Stimulated activated naive CD8-positive, alpha-beta T cell treated with anti-CD3 and anti-CD28 coated beads, Interleukin-15, amount 100 ng/mL, for 72 hours (primary cell): ENCODE results near the gene ERMP1.
"Not testable (repeated sequence)": the region's sequence is repeated elsewhere in the genome, so short reads cannot be mapped to it uniquely, and the experiment has no call there.

ENCODE experiments used
- ATAC-seq: fragments of 150-1000 bp; cut with Tn5 transposase; 2 replicates; pipeline ENCODE4 v1.10.0; 2021; ENCODE audit warnings: mild to moderate bottlenecking, moderate library complexity
- DNase-seq, 2 donors: peaks; one replicate each; pipeline ENCODE4 v3.0.0; 2021 to 2022
- H3K27ac Mint-ChIP-seq, 2 donors: one replicate each; pipeline ENCODE4 v1.8.0; 2022; ENCODE audit warnings: mild to moderate bottlenecking in 2 of 2, mixed read lengths in 2 of 2, moderate library complexity in 2 of 2
- H3K27me3 Mint-ChIP-seq: one replicate; pipeline ENCODE4 v1.8.0; 2022; ENCODE audit warnings: mixed read lengths
- H3K4me1 Mint-ChIP-seq: one replicate; pipeline ENCODE4 v1.8.0; 2022; ENCODE audit warnings: mild to moderate bottlenecking, mixed read lengths
- H3K4me3 Mint-ChIP-seq, 2 donors: one replicate each; pipeline ENCODE4 v1.8.0; 2022; ENCODE audit warnings: mild to moderate bottlenecking in 2 of 2, mixed read lengths in 2 of 2, moderate library complexity in 1 of 2
- H3K9me3 Mint-ChIP-seq, 2 donors: one replicate each; pipeline ENCODE4 v1.8.0; 2022; ENCODE audit warnings: mixed read lengths in 2 of 2

ERMP1 gene

GRCh38 chr9:5832538-5833529, at the start of gene ERMP1:
Gene ERMP1, minus strand, starts transcription at chr9:5833117. Its CDS starts 90 bp downstream, at chr9:5833027.
- DNase-seq: peak; percentile 89 to 92
- peak; percentile 90 for ATAC-seq
- peaks cover 35% of the 10 kb centered on the region for H3K4me1 Mint-ChIP-seq
- no peaks in the 10 kb centered on the region for H3K9me3 Mint-ChIP-seq
- peak within 1 kb of the TSS; percentile 93 to 95 for H3K4me3 Mint-ChIP-seq
- peaks cover 7% of the 10 kb centered on the region for H3K27me3 Mint-ChIP-seq
- peak within 1 kb of the TSS; percentile 83 to 96 for H3K27ac Mint-ChIP-seq

DNA sequence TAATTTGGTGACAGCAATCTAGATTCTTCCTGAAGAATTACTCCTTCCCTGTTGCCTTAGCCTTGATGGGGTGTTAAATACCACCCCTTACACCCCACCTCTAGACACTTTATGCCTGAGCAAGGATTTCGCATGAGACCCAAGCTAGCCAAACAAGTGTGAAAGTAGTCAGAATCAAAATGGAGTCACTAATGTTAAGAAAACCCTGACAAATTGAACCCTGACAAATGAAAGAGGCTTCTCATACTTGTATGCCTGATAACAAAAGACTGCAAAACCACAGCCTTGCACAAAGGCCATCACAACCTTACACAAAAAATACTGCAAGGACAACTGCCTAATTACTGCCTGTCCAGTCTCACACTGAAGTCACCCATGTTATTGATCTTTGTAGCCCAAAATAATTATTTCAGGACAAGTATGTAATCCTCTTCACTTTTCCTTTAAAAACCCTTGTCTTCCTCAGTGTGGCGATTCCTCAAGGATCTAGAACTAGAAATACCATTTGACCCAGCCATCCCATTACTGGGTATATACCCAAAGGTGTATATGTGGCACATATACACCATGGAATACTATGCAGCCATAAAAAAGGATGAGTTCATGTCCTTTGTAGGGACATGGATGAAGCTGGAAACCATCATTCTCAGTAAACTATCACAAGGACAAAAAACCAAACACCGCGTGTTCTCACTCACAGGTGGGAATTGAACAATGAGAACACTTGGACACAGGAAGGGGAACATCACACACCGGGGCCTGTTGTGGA, 49.5 kb upstream of the ERMP1 start:
- ATAC-seq, H3K9me3 Mint-ChIP-seq, H3K27me3 Mint-ChIP-seq: not testable (repeated sequence)

DNA sequence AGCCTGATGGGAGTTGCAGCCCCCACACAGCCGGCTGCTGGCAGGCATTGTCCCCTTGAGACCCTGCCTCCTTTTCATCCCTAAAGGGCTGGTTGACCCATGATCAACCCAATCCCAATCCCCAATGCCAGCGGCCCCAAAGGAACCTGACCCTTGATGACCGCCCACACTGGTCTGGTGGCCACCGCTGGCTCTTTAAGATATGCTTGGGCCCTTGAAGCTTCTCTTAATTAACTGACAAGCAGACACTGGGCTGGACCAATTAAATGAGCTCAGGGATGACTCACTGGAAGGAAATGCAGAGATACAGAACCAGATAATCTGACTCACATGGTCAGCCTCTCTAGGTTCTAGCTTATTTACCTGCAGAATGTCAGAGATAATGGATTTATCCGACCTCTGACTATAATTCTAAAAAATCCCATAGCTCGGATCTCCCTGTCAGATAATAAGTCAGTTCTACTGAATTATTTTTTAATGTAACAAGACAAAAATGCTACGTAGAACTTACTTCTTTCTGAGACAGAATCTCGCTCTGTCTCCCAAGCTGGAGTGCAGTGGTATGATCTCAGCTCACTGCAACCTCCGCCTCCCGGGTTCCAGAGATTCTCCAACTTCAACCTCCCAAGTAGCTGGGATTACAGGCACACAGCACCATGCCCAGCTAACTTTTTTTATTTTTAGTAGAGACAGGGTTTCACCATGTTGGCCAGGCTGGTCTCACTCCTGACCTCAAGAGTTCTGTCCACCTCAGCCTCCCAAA, 46.7 kb upstream of the ERMP1 start:
- DNase-seq (no peak), ATAC-seq (peak; percentile 67)
- H3K27me3 Mint-ChIP-seq: no peaks in the 10 kb centered on the region
- H3K27ac Mint-ChIP-seq: no peak overlapping the region
- no peaks in the 10 kb centered on the region for H3K9me3 Mint-ChIP-seq
- H3K4me3 Mint-ChIP-seq: no peak overlapping the region
- peaks cover 5% of the 10 kb centered on the region for H3K4me1 Mint-ChIP-seq

More for the DNA sequence above, 49.5 kb upstream of the ERMP1 start:
- H3K4me1 Mint-ChIP-seq: peaks cover 13% of the 10 kb centered on the region
- H3K27ac Mint-ChIP-seq, DNase-seq, H3K4me3 Mint-ChIP-seq: not testable (repeated sequence)

GRCh38 chr9:5876711-5877110, 43.8 kb upstream of the ERMP1 start:
- Mint-ChIP-seq H3K4me1 (peaks cover 5% of the 10 kb centered on the region), H3K4me3 (no peak overlapping the region), H3K9me3 (no peaks in the 10 kb centered on the region), H3K27me3 (no peaks in the 10 kb centered on the region), H3K27ac (no peak overlapping the region)
- DNase-seq: no peak
- ATAC-seq: no peak

DNA sequence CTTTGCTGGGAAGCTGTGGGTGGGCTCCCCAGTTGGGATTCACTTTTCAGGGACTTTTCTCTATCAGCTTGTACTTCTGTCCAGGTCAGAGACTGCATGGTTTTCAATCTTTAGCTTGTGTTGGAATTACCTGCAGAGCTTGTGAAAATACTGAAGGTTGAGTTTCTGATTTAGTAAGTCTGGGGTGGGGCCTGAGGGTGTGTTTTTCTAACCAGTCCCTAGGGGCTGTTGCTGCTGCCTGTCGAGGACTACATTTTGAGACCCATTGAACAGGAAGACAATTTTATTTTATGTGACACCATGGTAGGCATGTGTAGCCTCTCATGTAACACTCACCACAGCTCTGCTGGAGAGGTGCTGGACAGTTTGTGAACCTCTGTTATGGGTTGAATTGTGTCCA, 43.1 kb upstream of the ERMP1 start:
- H3K4me3 Mint-ChIP-seq: no peak overlapping the region

DNA sequence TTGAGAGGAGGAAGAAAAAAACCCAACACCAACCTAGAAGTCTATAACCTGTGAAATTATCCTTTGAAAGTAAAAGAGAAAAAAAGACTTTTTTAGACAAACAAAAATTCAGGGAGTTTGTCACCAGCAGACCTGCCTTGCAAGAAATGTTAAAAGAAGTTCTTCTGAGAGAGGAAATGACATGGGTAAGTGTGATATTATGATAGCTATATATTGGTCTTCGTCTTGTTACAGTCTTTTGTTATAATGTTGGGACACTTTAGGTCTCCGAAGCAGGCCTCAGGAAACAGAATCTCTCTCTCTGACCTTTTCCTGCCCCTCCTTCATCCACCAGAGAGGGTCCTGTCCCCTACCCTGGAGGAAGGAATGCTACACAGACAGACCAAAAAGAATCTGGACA, 41.1 kb upstream of the ERMP1 start:
- Mint-ChIP-seq H3K4me1 (peaks cover 12% of the 10 kb centered on the region), H3K4me3 (no peak overlapping the region), H3K27me3 (no peaks in the 10 kb centered on the region), H3K9me3 (no peaks in the 10 kb centered on the region), H3K27ac (no peak overlapping the region)
- ATAC-seq (no peak), DNase-seq (no peak)

More for the DNA sequence above, 43.1 kb upstream of the ERMP1 start:
- ATAC-seq: no peak
- H3K9me3 Mint-ChIP-seq: no peaks in the 10 kb centered on the region
- H3K27me3 Mint-ChIP-seq: no peaks in the 10 kb centered on the region
- no peak for DNase-seq
- H3K27ac Mint-ChIP-seq: peak overlapping the region in 1 of 2 donors; percentile 37
- H3K4me1 Mint-ChIP-seq: peaks cover 5% of the 10 kb centered on the region

GRCh38 chr9:5873439-5873838, 40.5 kb upstream of the ERMP1 start:
- peaks cover 10% of the 10 kb centered on the region for H3K4me1 Mint-ChIP-seq
- no peaks in the 10 kb centered on the region for H3K9me3 Mint-ChIP-seq
- no peak overlapping the region for H3K27ac Mint-ChIP-seq
- ATAC-seq (no peak), DNase-seq (no peak)
- H3K4me3 Mint-ChIP-seq: no peak overlapping the region
- no peaks in the 10 kb centered on the region for H3K27me3 Mint-ChIP-seq

DNA sequence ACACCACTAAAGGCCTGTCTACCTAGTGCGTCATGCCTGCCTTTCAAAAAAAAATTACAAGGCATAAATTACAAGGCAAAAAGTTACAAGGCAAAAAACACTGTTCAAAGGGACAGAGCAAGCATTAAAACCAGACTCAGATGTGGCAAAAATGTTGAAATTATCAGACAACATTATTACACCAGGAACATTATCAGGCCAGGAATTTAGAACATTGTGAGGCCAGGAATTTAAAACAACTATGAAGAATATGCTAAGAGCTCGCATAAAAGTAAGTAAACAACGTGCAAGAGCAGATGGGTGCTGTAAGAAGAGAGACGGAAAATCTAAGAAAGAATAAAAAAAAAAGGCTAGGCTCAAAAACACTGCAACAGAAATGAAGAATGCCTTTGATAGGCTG, 39.6 kb upstream of the ERMP1 start:
- DNase-seq (no peak), ATAC-seq (no peak)
- H3K4me3 Mint-ChIP-seq: no peak overlapping the region
- H3K4me1 Mint-ChIP-seq: peaks cover 10% of the 10 kb centered on the region
- no peak overlapping the region for H3K27ac Mint-ChIP-seq
- no peaks in the 10 kb centered on the region for H3K27me3 Mint-ChIP-seq
- no peaks in the 10 kb centered on the region for H3K9me3 Mint-ChIP-seq

- DNase-seq: no peak
- no peaks in the 10 kb centered on the region for H3K9me3 Mint-ChIP-seq
- H3K4me3 Mint-ChIP-seq: no peak overlapping the region
- ATAC-seq: no peak
- no peak overlapping the region for H3K27ac Mint-ChIP-seq
- peaks cover 10% of the 10 kb centered on the region for H3K4me1 Mint-ChIP-seq
- no peaks in the 10 kb centered on the region for H3K27me3 Mint-ChIP-seq
Observed at GRCh38 chr9:5871785-5872184, 38.9 kb upstream of the ERMP1 start.

DNA sequence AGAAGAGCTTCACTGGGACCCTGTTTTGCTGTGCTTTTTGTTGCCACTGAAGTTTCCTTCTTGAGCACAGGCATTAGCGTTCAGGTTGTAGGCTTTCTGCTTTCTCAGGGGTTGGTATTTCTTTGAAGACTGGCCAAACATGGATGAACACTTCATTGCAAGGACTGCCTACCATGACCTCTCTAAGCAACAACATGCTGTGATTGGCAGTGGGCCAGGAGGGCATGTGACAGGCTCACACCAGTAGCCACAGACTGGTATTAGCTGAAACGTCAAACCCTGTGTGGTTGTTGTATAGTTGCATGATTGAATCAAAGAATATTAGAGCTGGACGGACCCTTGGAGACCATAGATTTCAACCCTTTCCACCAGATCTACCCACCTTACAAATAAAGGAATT, 37.8 kb upstream of the ERMP1 start:
- no peak for ATAC-seq

GRCh38 chr9:5870020-5870339, 37.1 kb upstream of the ERMP1 start:
- H3K27ac Mint-ChIP-seq: no peak overlapping the region

More for the DNA sequence above, 37.8 kb upstream of the ERMP1 start:
- no peak overlapping the region for H3K4me3 Mint-ChIP-seq
- peaks cover 10% of the 10 kb centered on the region for H3K4me1 Mint-ChIP-seq
- no peaks in the 10 kb centered on the region for H3K27me3 Mint-ChIP-seq
- H3K9me3 Mint-ChIP-seq: no peaks in the 10 kb centered on the region
- DNase-seq: no peak
- no peak overlapping the region for H3K27ac Mint-ChIP-seq

DNA sequence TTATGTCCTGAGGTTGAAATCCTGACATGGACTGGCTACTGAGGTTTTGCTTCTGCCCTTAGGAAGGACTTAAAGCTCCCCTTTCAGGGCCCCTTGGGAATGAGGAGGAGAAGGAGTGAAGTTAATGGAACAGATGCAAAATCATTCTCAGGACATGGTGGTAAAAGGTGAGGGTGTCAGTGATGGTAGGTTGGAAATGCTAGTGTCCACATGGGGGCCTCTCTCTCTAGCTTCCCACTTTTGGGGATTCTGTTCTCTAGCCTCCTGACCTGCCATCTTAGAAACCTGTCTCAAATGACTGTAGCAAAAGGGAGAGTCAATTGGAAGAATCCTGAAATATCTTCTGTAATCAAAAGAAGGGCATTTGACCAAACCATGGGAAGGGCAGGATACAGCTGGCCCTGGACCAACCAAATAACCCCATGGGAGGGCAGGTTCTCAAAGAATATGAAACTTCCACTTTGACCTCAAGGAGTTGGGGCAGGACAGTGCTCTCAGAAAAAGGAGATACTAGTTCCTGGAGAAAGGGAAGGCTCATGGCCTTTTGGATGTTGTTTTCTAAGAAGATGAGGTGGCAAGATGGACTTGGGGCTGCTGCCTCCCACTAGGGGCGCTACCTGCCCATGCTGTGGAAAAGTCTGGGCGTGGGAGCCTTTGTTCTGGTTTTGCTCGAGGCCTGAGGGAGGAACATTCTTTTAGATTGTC, 36.5 kb upstream of the ERMP1 start:
- Mint-ChIP-seq H3K4me3 (no peak overlapping the region), H3K27ac (peak overlapping the region in 1 of 2 donors; percentile 61), H3K4me1 (peaks cover 10% of the 10 kb centered on the region), H3K27me3 (no peaks in the 10 kb centered on the region), H3K9me3 (no peaks in the 10 kb centered on the region)
- DNase-seq: no peak
- ATAC-seq: no peak

More at GRCh38 chr9:5870020-5870339, 37.1 kb upstream of the ERMP1 start:
- DNase-seq (no peak), ATAC-seq (no peak)
- Mint-ChIP-seq H3K4me3 (no peak overlapping the region), H3K9me3 (no peaks in the 10 kb centered on the region), H3K27me3 (no peaks in the 10 kb centered on the region), H3K4me1 (peaks cover 10% of the 10 kb centered on the region)

DNA sequence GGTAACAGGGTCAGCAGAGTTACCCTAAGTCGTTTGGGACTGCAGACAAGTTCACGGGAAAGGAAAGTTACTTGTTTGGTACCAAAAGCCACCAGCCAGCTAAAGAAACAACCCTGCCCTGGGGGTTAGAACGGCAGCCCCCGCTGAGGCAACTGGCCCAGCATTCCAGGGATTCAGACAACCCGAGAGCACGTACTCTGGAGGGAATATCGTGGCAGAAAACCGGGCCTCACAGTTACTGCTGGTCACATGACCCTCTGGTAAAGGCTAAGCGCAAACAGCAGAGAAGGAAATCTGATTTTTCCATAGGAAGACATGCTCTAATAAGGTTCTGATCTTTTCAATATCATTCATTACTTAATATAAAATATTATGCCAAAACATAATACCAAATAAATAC, 35.3 kb upstream of the ERMP1 start:
- H3K27me3 Mint-ChIP-seq: no peaks in the 10 kb centered on the region
- DNase-seq: no peak
- ATAC-seq: no peak
- peaks cover 10% of the 10 kb centered on the region for H3K4me1 Mint-ChIP-seq
- no peak overlapping the region for H3K27ac Mint-ChIP-seq
- no peaks in the 10 kb centered on the region for H3K9me3 Mint-ChIP-seq
- H3K4me3 Mint-ChIP-seq: no peak overlapping the region

DNA sequence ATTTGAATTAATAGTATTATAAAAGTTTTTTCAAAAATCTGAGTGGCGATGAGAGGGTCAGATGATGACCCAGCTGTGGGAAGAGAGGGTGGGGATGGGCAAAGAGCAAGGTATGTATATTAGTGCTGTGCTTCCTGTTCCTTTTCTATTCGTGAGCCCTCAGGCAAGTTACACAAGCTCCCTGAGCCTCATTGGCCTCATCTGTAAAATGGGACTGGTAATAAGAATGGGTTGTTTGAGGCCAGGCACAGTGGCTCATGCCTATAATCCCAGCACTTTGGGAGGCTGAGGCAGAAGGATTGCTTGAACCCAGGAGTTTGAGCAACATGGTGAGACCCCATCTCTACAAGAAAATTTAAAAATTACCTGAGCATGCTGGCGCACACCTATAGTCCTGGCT, 33.8 kb upstream of the ERMP1 start:
- Mint-ChIP-seq H3K27ac (no peak overlapping the region), H3K4me3 (no peak overlapping the region), H3K27me3 (no peaks in the 10 kb centered on the region), H3K9me3 (no peaks in the 10 kb centered on the region), H3K4me1 (peaks cover 10% of the 10 kb centered on the region)
- DNase-seq (no peak), ATAC-seq (no peak)

DNA sequence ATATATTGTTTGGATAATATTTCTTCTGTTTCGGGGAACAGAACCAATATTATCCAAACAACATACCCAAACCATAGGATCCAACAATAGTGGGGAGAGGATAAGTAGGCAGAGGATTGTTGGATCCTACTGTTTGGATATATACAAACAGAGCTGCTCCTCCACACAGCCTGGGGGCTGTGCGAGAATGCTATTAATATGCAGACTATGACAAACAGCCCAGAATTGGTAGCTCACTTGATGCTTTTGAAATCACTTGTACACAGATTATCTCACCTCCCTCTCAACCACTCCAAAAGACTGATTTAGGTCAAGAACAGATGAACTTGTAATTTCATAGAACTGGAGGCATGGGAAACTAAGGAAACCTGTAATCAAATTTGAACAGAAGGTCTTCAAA, 33.4 kb upstream of the ERMP1 start:
- DNase-seq: no peak
- ATAC-seq: no peak
- peaks cover 10% of the 10 kb centered on the region for H3K4me1 Mint-ChIP-seq
- no peak overlapping the region for H3K27ac Mint-ChIP-seq
- H3K9me3 Mint-ChIP-seq: no peaks in the 10 kb centered on the region
- H3K4me3 Mint-ChIP-seq: no peak overlapping the region
- H3K27me3 Mint-ChIP-seq: no peaks in the 10 kb centered on the region
